Spleen (tissue), 11 donors: ENCODE data around the gene SAFB. TPM values are rescaled to one million over a fixed set of nuclear protein-coding genes. Genes with fewer than 3 reads are reported as not detected.

ENCODE experiments used
- DNase-seq: peaks from one replicate; pipeline ENCODE4 v3.0.0-alpha.2; 2020
- H3K27ac ChIP-seq, 8 donors: fragments of 200-600 bp; sonication (generic) in 7 of 8; 1 replicate in 4 of 8; 2 replicates in 4 of 8; pipeline versions ENCODE4 v1.5.0 to v1.8.0; 2016 to 2021; ENCODE audit warnings: inconsistent platforms in 4 of 8, mild to moderate bottlenecking in 4 of 8, moderate library complexity in 1 of 8
- H3K27me3 ChIP-seq, 7 donors: fragments of 200-600 bp; sonication (generic) in 6 of 7; replicated peaks in 1 of 7; 1 replicate in 4 of 7; 2 replicates in 3 of 7; pipeline versions ENCODE4 v1.5.0 to v1.8.0; 2016 to 2021; ENCODE audit warnings: inconsistent platforms in 3 of 7, mild to moderate bottlenecking in 1 of 7
- H3K36me3 ChIP-seq, 6 donors: fragments of 200-600 bp; sonication (generic) in 5 of 6; 1 replicate in 4 of 6; 2 replicates in 2 of 6; pipeline versions ENCODE4 v1.5.0 to v1.8.0; 2016 to 2021; ENCODE audit warnings: inconsistent platforms in 2 of 6
- H3K4me1 ChIP-seq, 6 donors: fragments of 200-600 bp; sonication (generic) in 5 of 6; 1 replicate in 3 of 6; 2 replicates in 3 of 6; pipeline versions ENCODE4 v1.5.0 to v1.8.0; 2016 to 2021; ENCODE audit warnings: inconsistent platforms in 3 of 6
- H3K4me3 ChIP-seq, 8 donors: fragments of 200-600 bp; sonication (generic) in 7 of 8; 1 replicate in 4 of 8; 2 replicates in 4 of 8; pipeline versions ENCODE4 v1.5.0 to v1.8.0; 2016 to 2021; ENCODE audit warnings: inconsistent platforms in 4 of 8, mild to moderate bottlenecking in 4 of 8, moderate library complexity in 2 of 8
- H3K9me3 ChIP-seq, 8 donors: fragments of 200-600 bp; sonication (generic) in 7 of 8; 1 replicate in 4 of 8; 2 replicates in 4 of 8; pipeline versions ENCODE4 v1.5.0 to v1.8.0; 2016 to 2021; ENCODE audit warnings: inconsistent platforms in 4 of 8
- POLR2A ChIP-seq, 3 donors: fragments of 450-650 bp; IDR thresholded peaks; one replicate each; pipeline ENCODE4 v1.5.1; 2017; ENCODE audit warnings: antibody characterized with exemption in 3 of 3, mild to moderate bottlenecking in 1 of 3
- POLR2AphosphoS5 ChIP-seq, 3 donors: sonication (generic); formaldehyde crosslinking; IDR thresholded peaks; one replicate each; pipeline ENCODE4 v1.5.1; 2017; ENCODE audit warnings: antibody characterized with exemption in 3 of 3
- WGBS, 5 donors: extraction: QIAGEN DNeasy Blood & Tissue Kit in 3 of 5; methylation state at CpG; one replicate each; pipeline versions ENCODE4 v1.1.5 to v1.1.7; 2013 to 2018; 5-methylcytosine and 5-hydroxymethylcytosine counted together
- intact Hi-C: fragments of 100-400 bp; cut with DNase I; formaldehyde crosslinking; loops from one replicate; pipeline ENCODE4 v1.15.0; 2023; ENCODE audit warnings: low total_unique reads
- polyA plus RNA-seq, 3 donors: library from polyadenylated mRNA; stranded (reverse); fragments of 200-250 nt; gene quantifications; one replicate each; pipeline ENCODE4 v1.2.1, GENCODE V29; 2013
- total RNA-seq, 7 donors: library from RNA; depleted of rRNA in 3 of 7; stranded (reverse); fragments of >200 nt in 3 of 7; fragmentation: NEBNext Ultra II Directional in 4 of 7; extraction: Animal tissue kit (Norgen Biotek cat#: 25700) in 4 of 7; gene quantifications; one replicate each; pipeline versions ENCODE4 v1.1.0 to v1.2.1, GENCODE V29; 2016 to 2021
- TF ChIP-seq, protein P1 (sequence below), 11 experiments: fragments of 200-600 bp in 7 of 11; fragments of 450-650 bp in 4 of 11; sonication (generic) in 4 of 11; IDR thresholded peaks in 8 of 11; conservative IDR thresholded peaks in 3 of 11; 1 replicate in 7 of 11; 2 replicates in 4 of 11; pipeline versions ENCODE4 v1.4.0 to v1.8.0; 2016 to 2021; ENCODE audit warnings: antibody characterized with exemption in 11 of 11, inconsistent platforms in 4 of 11, mild to moderate bottlenecking in 1 of 11
- donor health status: healthy with polysubstance abuse.
- donor health status: DM: no; HTN: no; CAD: no; lungs with moderate emphysema.
- donor health status: DM: no; HTN: no; CAD: no.
- donor health status: Bipolar disorder and iron deficiency.
- donor health status: healthy.
- donor health status: DM: no; HTN: no; CAD: no.
- donor health status: DM: yes; HTN: yes; CAD: no.

Gene SAFB
- total and polyA plus RNA-seq, 10 donors = 41.7 to 161 (median 99.2) TPM

GRCh38 chr19:5624741-5625278 is 1.9 kb downstream of the SAFB start:
- TF ChIP-seq POLR2AphosphoS5 (IDR thresholded peaks at IDR 0.05) (no peak), POLR2A (IDR thresholded peaks at IDR 0.05) (no peak)
- TF ChIP-seq, protein P1, sequence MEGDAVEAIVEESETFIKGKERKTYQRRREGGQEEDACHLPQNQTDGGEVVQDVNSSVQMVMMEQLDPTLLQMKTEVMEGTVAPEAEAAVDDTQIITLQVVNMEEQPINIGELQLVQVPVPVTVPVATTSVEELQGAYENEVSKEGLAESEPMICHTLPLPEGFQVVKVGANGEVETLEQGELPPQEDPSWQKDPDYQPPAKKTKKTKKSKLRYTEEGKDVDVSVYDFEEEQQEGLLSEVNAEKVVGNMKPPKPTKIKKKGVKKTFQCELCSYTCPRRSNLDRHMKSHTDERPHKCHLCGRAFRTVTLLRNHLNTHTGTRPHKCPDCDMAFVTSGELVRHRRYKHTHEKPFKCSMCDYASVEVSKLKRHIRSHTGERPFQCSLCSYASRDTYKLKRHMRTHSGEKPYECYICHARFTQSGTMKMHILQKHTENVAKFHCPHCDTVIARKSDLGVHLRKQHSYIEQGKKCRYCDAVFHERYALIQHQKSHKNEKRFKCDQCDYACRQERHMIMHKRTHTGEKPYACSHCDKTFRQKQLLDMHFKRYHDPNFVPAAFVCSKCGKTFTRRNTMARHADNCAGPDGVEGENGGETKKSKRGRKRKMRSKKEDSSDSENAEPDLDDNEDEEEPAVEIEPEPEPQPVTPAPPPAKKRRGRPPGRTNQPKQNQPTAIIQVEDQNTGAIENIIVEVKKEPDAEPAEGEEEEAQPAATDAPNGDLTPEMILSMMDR (IDR thresholded peaks at IDR 0.05 in 8 of 11, conservative IDR thresholded peaks at IDR 0.05 in 3 of 11) = no peak
- H3K36me3 ChIP-seq = peaks cover 0 to 66% (median 32%) of the 10 kb centered on the region in 6 donors
- WGBS, 5 donors = 18 to 27% (median 24%) methylated on average over 8 of the region's 8 CpGs
- H3K4me3 ChIP-seq = peak overlapping the region; percentile 85 to 99 (median 92)
- peaks cover 64 to 86% (median 80%) of the 10 kb centered on the region in 6 donors for H3K4me1 ChIP-seq
- H3K9me3 ChIP-seq = no peaks in the 10 kb centered on the region
- peak overlapping the region in 7 of 8 donors; percentile 94 to 99 (median 97) for H3K27ac ChIP-seq
- H3K27me3 ChIP-seq = no peaks in the 10 kb centered on the region
- no peak for DNase-seq
- intact Hi-C loops = loop anchor here (10.0 kb wide), 1 partner anchor 50 kb away; no protein-coding TSS in a partner anchor

DNA sequence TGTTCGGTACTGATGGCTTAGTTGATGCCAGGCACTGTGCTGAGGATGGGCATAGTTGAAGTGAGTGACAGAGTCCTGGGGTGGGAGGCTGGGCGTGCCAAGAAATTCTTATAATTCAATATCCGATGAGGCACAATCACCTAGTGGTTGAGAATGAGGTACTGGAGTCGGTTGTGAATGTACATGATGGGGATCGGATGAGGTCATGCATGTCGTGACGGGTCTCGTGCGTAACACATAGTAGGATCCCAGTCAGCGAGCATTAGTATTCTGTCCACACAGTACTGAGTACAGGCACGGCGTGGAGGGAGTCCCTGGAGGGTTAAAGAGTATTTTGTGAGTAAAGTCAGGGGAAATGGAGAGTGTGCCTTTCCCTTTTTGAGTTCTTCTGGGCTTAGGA is 2.8 kb downstream of the SAFB start:
- Histone ChIP-seq H3K36me3 (peaks cover 0 to 66% (median 28%) of the 10 kb centered on the region in 6 donors), H3K27ac (peak overlapping the region in 5 of 8 donors; percentile 94 to 98 (median 96)), H3K4me1 (peaks cover 59 to 86% (median 80%) of the 10 kb centered on the region in 6 donors), H3K9me3 (no peaks in the 10 kb centered on the region), H3K27me3 (no peaks in the 10 kb centered on the region), H3K4me3 (peak overlapping the region in 1 of 8 donors; percentile 91)
- no peak for DNase-seq
- TF ChIP-seq POLR2AphosphoS5 (IDR thresholded peaks at IDR 0.05) (no peak), POLR2A (IDR thresholded peaks at IDR 0.05) (no peak)
- TF ChIP-seq, protein P1 (IDR thresholded peaks at IDR 0.05 in 8 of 11, conservative IDR thresholded peaks at IDR 0.05 in 3 of 11) = no peak
- WGBS, 5 donors = 82 to 90% (median 85%) methylated on average over 12 of the region's 12 CpGs
- intact Hi-C loops = loop anchor here (10.0 kb wide), 1 partner anchor 49 kb away; no protein-coding TSS in a partner anchor

GRCh38 chr19:5627395-5627904 is 4.6 kb downstream of the SAFB start:
- intact Hi-C loops = loop anchor here (10.0 kb wide), 1 partner anchor 47 kb away; no protein-coding TSS in a partner anchor
- Histone ChIP-seq H3K36me3 (peaks cover 0 to 74% (median 26%) of the 10 kb centered on the region in 6 donors), H3K27ac (peak overlapping the region in 6 of 8 donors; percentile 30 to 98 (median 57)), H3K27me3 (no peaks in the 10 kb centered on the region), H3K9me3 (no peaks in the 10 kb centered on the region), H3K4me1 (peaks cover 58 to 90% (median 86%) of the 10 kb centered on the region in 6 donors), H3K4me3 (peak overlapping the region in 1 of 8 donors; percentile 31)
- DNase-seq = peak; percentile 86
- 23 to 36% (median 32%) methylated on average over 6 of the region's 6 CpGs for WGBS, 5 donors
- TF ChIP-seq, protein P1 (IDR thresholded peaks at IDR 0.05 in 8 of 11, conservative IDR thresholded peaks at IDR 0.05 in 3 of 11) = no peak
- no peak for TF ChIP-seq POLR2A (IDR thresholded peaks at IDR 0.05)
- peak in 1 of 3 donors; percentile 25 for TF ChIP-seq POLR2AphosphoS5 (IDR thresholded peaks at IDR 0.05)

DNA sequence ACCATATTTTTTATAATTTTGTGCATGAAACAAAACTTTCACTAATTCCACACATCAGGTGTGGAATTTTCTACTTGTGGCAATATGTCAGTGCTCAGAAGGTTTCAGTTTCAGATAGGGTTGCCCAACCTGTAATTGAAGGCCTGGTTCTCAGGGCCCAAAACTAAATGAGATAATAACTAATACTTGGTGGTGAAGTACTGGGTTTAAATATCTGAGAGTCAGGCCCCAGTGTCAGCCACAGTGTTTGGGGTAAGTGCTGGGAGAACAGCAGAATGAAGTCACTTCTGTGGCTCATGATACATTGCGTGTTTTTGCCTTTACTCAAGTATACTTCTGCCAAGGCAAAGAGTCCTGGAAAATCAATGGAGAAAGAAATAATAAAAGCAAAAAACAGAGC is 5.6 kb downstream of the SAFB start:
- intact Hi-C loops = loop anchor here (10.0 kb wide), 1 partner anchor 46 kb away; no protein-coding TSS in a partner anchor
- DNase-seq = no peak
- Histone ChIP-seq H3K27ac (peak overlapping the region; percentile 4 to 98 (median 56)), H3K27me3 (no peaks in the 10 kb centered on the region), H3K36me3 (peaks cover 0 to 83% (median 26%) of the 10 kb centered on the region in 6 donors), H3K4me1 (peaks cover 64 to 100% (median 95%) of the 10 kb centered on the region in 6 donors), H3K4me3 (peak overlapping the region in 1 of 8 donors; percentile 35), H3K9me3 (no peaks in the 10 kb centered on the region)
- TF ChIP-seq, protein P1 (IDR thresholded peaks at IDR 0.05 in 8 of 11, conservative IDR thresholded peaks at IDR 0.05 in 3 of 11) = no peak
- no peak for TF ChIP-seq POLR2A (IDR thresholded peaks at IDR 0.05)
- no peak for TF ChIP-seq POLR2AphosphoS5 (IDR thresholded peaks at IDR 0.05)
- WGBS, 5 donors = 65 to 93% (median 81%) methylated on average over 1 of the region's 1 CpG
